Measurements from ENCODE around the gene SH3PXD2B. TPM values are rescaled to one million over a fixed set of nuclear protein-coding genes. Genes with fewer than 3 reads are reported as not detected.

Gene SH3PXD2B
- total RNA-seq, 1 donor from 2014 or later = 60.8 TPM

- Histone ChIP-seq H3K27me3 (no peaks in the 10 kb centered on the region), H3K27ac (peak overlapping the region in 1 of 2 donors; percentile 53), H3K9me3 (no peaks in the 10 kb centered on the region), H3K4me1 (peaks cover 6 to 29% of the 10 kb centered on the region in 2 donors), H3K36me3 (peaks cover 6 to 16% of the 10 kb centered on the region in 2 donors), H3K4me3 (no peak overlapping the region)
- TF ChIP-seq, protein P1, sequence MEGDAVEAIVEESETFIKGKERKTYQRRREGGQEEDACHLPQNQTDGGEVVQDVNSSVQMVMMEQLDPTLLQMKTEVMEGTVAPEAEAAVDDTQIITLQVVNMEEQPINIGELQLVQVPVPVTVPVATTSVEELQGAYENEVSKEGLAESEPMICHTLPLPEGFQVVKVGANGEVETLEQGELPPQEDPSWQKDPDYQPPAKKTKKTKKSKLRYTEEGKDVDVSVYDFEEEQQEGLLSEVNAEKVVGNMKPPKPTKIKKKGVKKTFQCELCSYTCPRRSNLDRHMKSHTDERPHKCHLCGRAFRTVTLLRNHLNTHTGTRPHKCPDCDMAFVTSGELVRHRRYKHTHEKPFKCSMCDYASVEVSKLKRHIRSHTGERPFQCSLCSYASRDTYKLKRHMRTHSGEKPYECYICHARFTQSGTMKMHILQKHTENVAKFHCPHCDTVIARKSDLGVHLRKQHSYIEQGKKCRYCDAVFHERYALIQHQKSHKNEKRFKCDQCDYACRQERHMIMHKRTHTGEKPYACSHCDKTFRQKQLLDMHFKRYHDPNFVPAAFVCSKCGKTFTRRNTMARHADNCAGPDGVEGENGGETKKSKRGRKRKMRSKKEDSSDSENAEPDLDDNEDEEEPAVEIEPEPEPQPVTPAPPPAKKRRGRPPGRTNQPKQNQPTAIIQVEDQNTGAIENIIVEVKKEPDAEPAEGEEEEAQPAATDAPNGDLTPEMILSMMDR (IDR thresholded peaks at IDR 0.05) = no peak
- intact Hi-C loops (cut with DNase I) = no loop called here
- no peak for DNase-seq (ENCODE audit: low spot score in 2 of 2)
These were observed 17.4 kb downstream of the SH3PXD2B start for GRCh38 chr5:172436879-172437369.

GRCh38 chr5:172436078-172436878 lies 18.0 kb downstream of the SH3PXD2B start:
- H3K36me3 ChIP-seq = peaks cover 6 to 16% of the 10 kb centered on the region in 2 donors
- H3K4me3 ChIP-seq = no peak overlapping the region
- intact Hi-C loops (cut with DNase I) = no loop called here
- peaks cover 6 to 30% of the 10 kb centered on the region in 2 donors for H3K4me1 ChIP-seq
- H3K9me3 ChIP-seq = no peaks in the 10 kb centered on the region
- H3K27me3 ChIP-seq = no peaks in the 10 kb centered on the region
- no peak for DNase-seq (ENCODE audit: low spot score in 2 of 2)
- H3K27ac ChIP-seq = peak overlapping the region in 1 of 2 donors; percentile 40
- TF ChIP-seq, protein P1 (IDR thresholded peaks at IDR 0.05) = no peak

DNA sequence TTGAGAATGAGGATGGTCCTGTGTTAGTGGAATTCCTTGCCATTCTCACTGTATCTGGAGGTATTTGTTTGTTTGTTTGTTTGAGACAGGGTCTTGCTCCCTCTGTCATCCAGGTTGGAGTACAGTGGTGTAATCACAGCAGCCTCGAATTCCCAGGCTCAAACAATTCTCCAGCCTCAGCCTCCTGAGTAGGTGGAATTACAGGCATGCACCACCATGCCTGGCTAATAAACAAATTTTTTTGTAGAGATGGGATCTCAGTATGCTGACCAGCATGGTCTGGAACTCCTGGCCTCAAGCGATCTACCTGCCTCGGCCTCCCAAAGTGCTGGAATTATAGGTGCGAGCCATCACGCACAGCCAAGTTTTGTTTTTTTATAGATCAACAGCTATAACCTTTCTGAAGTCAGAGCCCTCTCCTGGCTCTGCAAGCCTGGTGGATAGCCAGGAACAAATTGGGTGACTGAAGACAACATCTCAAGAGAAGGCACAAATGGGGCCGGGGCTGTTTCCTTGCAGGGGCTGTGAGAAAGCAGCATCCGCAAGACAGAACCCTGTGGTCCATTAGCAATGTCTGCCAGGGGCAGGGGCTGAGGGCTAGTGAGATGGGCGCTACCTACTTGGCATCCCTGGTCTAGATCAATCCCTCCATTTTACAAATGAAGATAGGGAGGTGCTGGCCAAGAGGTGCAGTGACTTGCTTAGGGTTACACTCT lies 18.8 kb downstream of the SH3PXD2B start:
- peaks cover 6 to 33% of the 10 kb centered on the region in 2 donors for H3K4me1 ChIP-seq
- DNase-seq (ENCODE audit: low spot score in 2 of 2) = no peak

GRCh38 chr5:172434251-172434650 lies 20.1 kb downstream of the SH3PXD2B start:
- Histone ChIP-seq H3K27ac (no peak overlapping the region), H3K9me3 (no peaks in the 10 kb centered on the region), H3K4me3 (no peak overlapping the region), H3K4me1 (peaks cover 6 to 26% of the 10 kb centered on the region in 2 donors), H3K36me3 (peaks cover 6 to 16% of the 10 kb centered on the region in 2 donors), H3K27me3 (no peaks in the 10 kb centered on the region)
- no peak for DNase-seq (ENCODE audit: low spot score in 2 of 2)
- intact Hi-C loops (cut with DNase I) = no loop called here
- TF ChIP-seq, protein P1 (IDR thresholded peaks at IDR 0.05) = no peak

More for the DNA sequence above, 18.8 kb downstream of the SH3PXD2B start:
- Histone ChIP-seq H3K36me3 (peaks cover 6 to 16% of the 10 kb centered on the region in 2 donors), H3K27me3 (no peaks in the 10 kb centered on the region), H3K4me3 (no peak overlapping the region), H3K27ac (peak overlapping the region in 1 of 2 donors; percentile 40), H3K9me3 (no peaks in the 10 kb centered on the region)
- intact Hi-C loops (cut with DNase I) = no loop called here
- TF ChIP-seq, protein P1 (IDR thresholded peaks at IDR 0.05) = no peak

DNA sequence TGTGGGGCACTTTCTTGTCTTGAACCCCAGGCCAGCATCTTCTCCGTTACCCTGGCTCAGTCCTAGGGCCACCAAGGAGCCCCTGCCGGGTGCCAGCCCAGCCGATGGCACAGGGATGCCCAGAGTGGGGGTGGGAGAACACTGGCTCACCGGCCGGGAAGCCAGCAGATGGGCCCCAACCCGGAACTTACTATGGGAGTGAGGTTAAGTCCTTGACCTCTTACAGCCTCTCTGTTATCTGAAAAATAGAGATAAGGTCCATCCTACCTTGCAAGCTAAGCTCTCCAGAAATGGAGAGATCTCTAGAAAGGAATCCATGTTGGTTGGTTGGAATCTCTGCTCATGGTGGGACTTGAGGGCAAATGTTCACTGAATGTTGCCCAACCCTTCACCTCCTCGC lies 20.8 kb downstream of the SH3PXD2B start:
- peaks cover 6 to 16% of the 10 kb centered on the region in 2 donors for H3K36me3 ChIP-seq
- H3K9me3 ChIP-seq = no peaks in the 10 kb centered on the region
- H3K27me3 ChIP-seq = no peaks in the 10 kb centered on the region
- no peak overlapping the region for H3K4me3 ChIP-seq
- intact Hi-C loops (cut with DNase I) = no loop called here
- TF ChIP-seq, protein P1 (IDR thresholded peaks at IDR 0.05) = no peak
- no peak for DNase-seq (ENCODE audit: low spot score in 2 of 2)
- H3K27ac ChIP-seq = no peak overlapping the region
- peaks cover 6 to 27% of the 10 kb centered on the region in 2 donors for H3K4me1 ChIP-seq
